ENCODE measurements around the gene SOX11. TPM values are rescaled to one million over a fixed set of nuclear protein-coding genes. Genes with fewer than 3 reads are reported as not detected.

SOX11 gene
- total and polyA plus RNA-seq, 2 experiments from 2014 or later, result 3.0 to 20.7 TPM

GRCh38 chr2:5690286-5690685 lies 1.9 kb upstream of the SOX11 start:
- TF ChIP-seq EZH2 (IDR thresholded peaks at IDR 0.05; ENCODE audit: borderline replicate concordance) (no peak), CTCF (IDR thresholded peaks at IDR 0.05; ENCODE audit: poor library complexity) (no peak), EZH2phosphoT487 (IDR thresholded peaks at IDR 0.05; ENCODE audit: low read depth, severe bottlenecking, unreplicated experiment) (no peak)
- Histone ChIP-seq H3K9me3 (ENCODE audit: low read depth) (no peaks in the 10 kb centered on the region), H3K4me1 (ENCODE audit: insufficient read depth) (no peaks in the 10 kb centered on the region), H3K27ac (peak overlapping the region; percentile 97), H3K4me3 (peak overlapping the region; percentile 69), H3K9me2 (replicated peaks; ENCODE audit: insufficient read depth) (no peaks in the 10 kb centered on the region), H3K79me2 (peaks cover 32% of the 10 kb centered on the region), H3K36me3 (replicated peaks; ENCODE audit: insufficient read depth, low read depth) (no peaks in the 10 kb centered on the region), H2AFZ (peak overlapping the region; percentile 69), H3K27me3 (peaks cover 9% of the 10 kb centered on the region), H4K20me1 (ENCODE audit: insufficient read depth, poor library complexity, severe bottlenecking) (peaks cover 11% of the 10 kb centered on the region), H3K4me2 (peak overlapping the region; percentile 90)
- WGBS (ENCODE audit: low lambda C conversion rate, missing lambda C conversion rate), result 4% methylated on average over 8 of the region's 8 CpGs
- DNase-seq (ENCODE audit: low spot score), result no peak

- Histone ChIP-seq H2AFZ (peak overlapping the region; percentile 69), H3K4me3 (peak overlapping the region; percentile 69), H3K9me2 (replicated peaks; ENCODE audit: insufficient read depth) (no peaks in the 10 kb centered on the region), H3K9me3 (ENCODE audit: low read depth) (no peaks in the 10 kb centered on the region), H3K27ac (peak overlapping the region; percentile 97), H3K27me3 (peaks cover 9% of the 10 kb centered on the region), H4K20me1 (ENCODE audit: insufficient read depth, poor library complexity, severe bottlenecking) (peaks cover 16% of the 10 kb centered on the region), H3K4me2 (peak overlapping the region; percentile 90), H3K4me1 (ENCODE audit: insufficient read depth) (no peaks in the 10 kb centered on the region), H3K36me3 (replicated peaks; ENCODE audit: insufficient read depth, low read depth) (no peaks in the 10 kb centered on the region), H3K79me2 (peaks cover 36% of the 10 kb centered on the region)
- WGBS (ENCODE audit: low lambda C conversion rate, missing lambda C conversion rate), result 1% methylated on average over 25 of the region's 25 CpGs
- DNase-seq (ENCODE audit: low spot score), result no peak
- TF ChIP-seq EZH2 (IDR thresholded peaks at IDR 0.05; ENCODE audit: borderline replicate concordance) (no peak), EZH2phosphoT487 (IDR thresholded peaks at IDR 0.05; ENCODE audit: low read depth, severe bottlenecking, unreplicated experiment) (no peak), CTCF (IDR thresholded peaks at IDR 0.05; ENCODE audit: poor library complexity) (no peak)
Observed at GRCh38 chr2:5690718-5691220, 1.4 kb upstream of the SOX11 start.

GRCh38 chr2:5691221-5691984 lies 781 bp upstream of the SOX11 start:
- WGBS (ENCODE audit: low lambda C conversion rate, missing lambda C conversion rate), result 1% methylated on average over 47 of the region's 83 CpGs
- H3K36me3 ChIP-seq (replicated peaks; ENCODE audit: insufficient read depth, low read depth), result no peaks in the 10 kb centered on the region
- no peaks in the 10 kb centered on the region for H3K9me2 ChIP-seq (replicated peaks; ENCODE audit: insufficient read depth)
- H3K4me3 ChIP-seq, result peak overlapping the region; percentile 69
- H2AFZ ChIP-seq, result peak overlapping the region; percentile 81
- peak overlapping the region; percentile 90 for H3K4me2 ChIP-seq
- peak; percentile 86 for DNase-seq (ENCODE audit: low spot score)
- H3K27me3 ChIP-seq, result peaks cover 9% of the 10 kb centered on the region
- H3K79me2 ChIP-seq, result peaks cover 43% of the 10 kb centered on the region
- no peaks in the 10 kb centered on the region for H3K4me1 ChIP-seq (ENCODE audit: insufficient read depth)
- no peaks in the 10 kb centered on the region for H3K9me3 ChIP-seq (ENCODE audit: low read depth)
- peaks cover 22% of the 10 kb centered on the region for H4K20me1 ChIP-seq (ENCODE audit: insufficient read depth, poor library complexity, severe bottlenecking)
- peak; percentile 52 for TF ChIP-seq CTCF (IDR thresholded peaks at IDR 0.05; ENCODE audit: poor library complexity)
- no peak for TF ChIP-seq EZH2 (IDR thresholded peaks at IDR 0.05; ENCODE audit: borderline replicate concordance)
- TF ChIP-seq EZH2phosphoT487 (IDR thresholded peaks at IDR 0.05; ENCODE audit: low read depth, severe bottlenecking, unreplicated experiment), result no peak
- H3K27ac ChIP-seq, result peak overlapping the region; percentile 97
